ENCODE data around the gene GAL3ST3.
"Not testable (repeated sequence)": the region's sequence is repeated elsewhere in the genome, so short reads cannot be mapped to it uniquely, and the experiment has no call there.

Gene GAL3ST3

GRCh38 chr11:66042227-66042995, 6.5 kb downstream of the GAL3ST3 start:
- no peak for DNase-seq

GRCh38 chr11:66039765-66040164, 9.2 kb downstream of the GAL3ST3 start:
- no peak for DNase-seq

GRCh38 chr11:66037327-66037726, 11.6 kb downstream of the GAL3ST3 start:
- DNase-seq, result no peak

DNA sequence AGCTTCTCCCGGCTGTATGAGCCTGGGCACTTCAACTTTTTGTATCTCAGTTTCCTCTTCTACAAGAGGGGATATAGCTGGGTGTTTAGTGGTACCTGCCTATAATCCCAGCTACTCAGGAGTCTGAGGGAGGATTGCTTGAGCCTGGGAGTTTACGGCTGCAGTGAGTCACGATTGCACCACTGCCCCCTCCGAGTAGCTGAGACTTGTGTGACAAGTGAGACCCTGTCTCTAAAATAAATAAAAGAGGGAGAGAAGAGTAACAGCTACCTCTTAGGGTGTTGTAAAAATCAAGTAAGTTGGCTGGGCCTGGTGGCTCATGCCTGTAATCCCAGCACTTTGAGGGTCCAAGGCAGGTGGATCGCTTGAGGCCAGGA, 12.6 kb downstream of the GAL3ST3 start:
- DNase-seq, result no peak

GRCh38 chr11:66035653-66036333, 13.2 kb downstream of the GAL3ST3 start:
- DNase-seq, result no peak

GRCh38 chr11:66032957-66033735, 15.8 kb downstream of the GAL3ST3 start:
- no peak for DNase-seq

DNA sequence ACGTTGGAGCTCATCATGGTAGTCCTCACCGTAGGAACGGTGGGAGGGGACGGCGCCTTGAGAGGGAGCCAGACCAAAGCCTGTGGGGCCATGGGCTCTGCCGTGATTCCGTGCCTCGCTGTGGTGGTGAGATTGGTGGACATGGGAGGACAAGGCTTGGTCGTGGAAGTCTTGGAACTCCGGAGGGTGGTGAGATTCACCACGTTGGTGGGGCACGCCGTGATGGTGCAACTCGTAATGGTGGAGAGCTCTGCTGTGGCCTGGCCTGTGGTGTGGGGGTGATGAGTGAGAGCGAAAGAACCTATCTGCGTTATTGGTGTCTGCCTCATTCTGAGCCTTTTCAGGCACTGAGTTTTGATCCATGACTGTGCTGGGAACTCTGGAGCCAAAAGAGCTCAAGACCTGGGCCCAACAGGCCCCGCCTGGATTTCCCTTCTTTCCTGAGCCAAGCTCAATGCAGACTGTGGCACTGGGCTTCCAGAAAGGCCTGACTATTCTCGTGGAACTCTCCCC, 22.9 kb downstream of the GAL3ST3 start, which contains the start of gene CATSPER1:
Gene CATSPER1, minus strand, starts transcription at position 463 of the 513 bp plus-strand sequence. Its CDS starts 100 bp downstream, at position 363.
- no peak for DNase-seq

- not testable (repeated sequence) for DNase-seq
These were observed 25.8 kb downstream of the GAL3ST3 start for GRCh38 chr11:66023186-66023440.

DNA sequence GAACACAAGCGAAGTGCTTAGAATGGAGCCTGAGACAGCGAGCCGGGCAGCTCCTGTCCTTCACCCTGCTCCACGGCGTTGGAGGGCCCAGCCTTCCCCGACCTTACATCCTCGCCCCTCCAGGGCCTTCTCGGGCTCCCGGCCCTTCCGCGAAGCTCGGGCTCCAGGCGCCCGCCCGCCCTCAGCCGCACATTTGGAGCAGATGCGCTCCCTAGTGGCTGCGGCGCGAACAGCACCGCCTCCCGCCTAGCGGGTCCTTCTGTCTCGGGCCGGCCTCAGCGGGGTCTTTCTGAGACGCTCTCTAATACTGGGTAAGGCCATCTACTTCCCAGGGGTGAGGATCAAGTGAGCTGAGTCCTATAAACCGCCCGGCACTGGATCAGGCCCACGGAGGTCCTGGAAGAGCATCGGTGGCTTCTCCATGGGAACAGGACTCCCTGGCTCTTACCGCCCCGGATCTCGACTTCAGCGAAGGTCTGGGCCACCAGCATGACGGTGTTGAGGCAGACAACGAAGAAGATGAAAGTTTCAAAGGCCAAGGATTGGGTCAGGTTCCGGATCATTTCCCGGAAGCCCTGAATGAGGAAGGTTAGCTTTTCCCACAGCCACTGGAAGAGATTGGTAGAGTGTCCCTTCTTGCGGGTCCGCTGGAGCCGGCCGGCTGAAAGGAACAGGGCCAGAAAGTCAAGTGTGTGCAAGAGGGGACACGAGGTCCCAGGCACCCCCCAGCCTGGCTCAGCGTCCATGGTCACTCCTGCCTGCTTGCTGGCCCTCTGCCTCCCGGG, 26.4 kb downstream of the GAL3ST3 start:
- DNase-seq, result no peak

GRCh38 chr11:66020618-66021357, 28.2 kb downstream of the GAL3ST3 start:
- DNase-seq, result no peak

- DNase-seq, result no peak
These were observed 28.7 kb downstream of the GAL3ST3 start for GRCh38 chr11:66020212-66020611.

DNA sequence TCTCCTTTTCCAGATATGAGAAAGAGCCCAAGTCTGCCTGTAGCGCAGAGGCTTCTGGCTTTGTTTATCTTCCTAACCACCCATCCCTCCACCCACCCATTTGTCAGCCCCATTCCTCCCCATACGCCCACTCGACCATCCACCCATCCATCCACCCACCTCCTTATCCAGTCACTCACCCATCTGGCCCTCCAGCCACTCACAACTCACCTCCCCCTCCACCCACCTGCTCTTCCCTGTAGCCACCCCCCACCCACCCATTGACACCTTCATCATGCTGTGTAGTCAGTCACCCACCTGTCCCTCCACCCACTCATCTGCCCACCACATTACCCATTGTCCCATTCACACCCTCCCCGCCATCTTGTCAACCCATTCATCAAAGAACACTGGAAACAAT, 31.6 kb downstream of the GAL3ST3 start:
- no peak for DNase-seq

GRCh38 chr11:66016793-66017177, 32.2 kb downstream of the GAL3ST3 start:
- no peak for DNase-seq

- DNase-seq, result no peak
These were observed 32.8 kb downstream of the GAL3ST3 start for GRCh38 chr11:66015936-66016792.

- DNase-seq, result no peak
These were observed 33.5 kb downstream of the GAL3ST3 start for GRCh38 chr11:66015454-66015881.

DNA sequence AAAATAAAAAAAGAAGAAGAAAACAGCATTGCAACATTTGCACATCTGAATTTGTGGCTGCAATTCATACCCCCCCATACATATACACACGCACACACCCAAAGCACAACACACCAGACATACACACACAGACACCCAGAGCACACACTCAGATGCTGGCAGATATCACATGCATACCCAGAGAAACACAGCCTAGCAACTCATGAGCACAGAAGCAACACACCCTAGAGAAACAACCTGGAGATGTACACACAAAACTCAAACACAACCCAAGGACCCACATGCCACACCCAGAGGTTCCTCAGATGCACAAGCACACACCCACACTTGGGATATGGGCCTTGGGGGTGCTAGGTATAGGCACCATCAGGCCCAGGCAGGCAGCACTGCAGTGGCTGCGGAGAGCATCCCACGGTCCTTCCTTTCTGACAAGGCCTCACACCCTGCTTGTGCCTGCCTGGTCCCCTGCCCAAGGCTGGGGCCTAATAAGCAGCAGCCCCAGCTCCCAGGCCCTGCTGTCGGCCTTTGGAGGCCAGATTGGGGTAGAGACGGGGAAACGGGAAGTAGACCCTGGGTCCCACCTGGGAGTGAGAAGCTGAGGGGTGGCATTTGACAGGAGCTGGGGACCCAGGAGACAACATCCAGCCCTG, 34.0 kb downstream of the GAL3ST3 start:
- DNase-seq, result no peak

DNA sequence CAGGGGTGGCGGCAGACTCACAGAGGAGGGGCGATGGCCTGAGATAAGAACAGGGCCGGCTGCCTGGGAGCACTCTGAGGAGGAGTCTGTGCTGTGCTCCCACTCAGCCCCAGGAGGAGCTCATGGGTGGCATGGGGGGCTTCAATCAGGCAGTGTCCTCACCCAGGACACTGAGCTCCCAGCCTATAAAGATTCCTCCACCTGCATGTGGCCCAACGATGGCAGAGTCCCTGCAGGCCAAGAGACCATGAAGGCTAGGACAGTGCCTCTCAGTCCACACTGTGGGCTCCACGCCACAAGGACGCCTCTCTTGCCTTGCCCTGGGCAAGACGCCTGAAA, 35.2 kb downstream of the GAL3ST3 start:
- DNase-seq, result no peak

DNA sequence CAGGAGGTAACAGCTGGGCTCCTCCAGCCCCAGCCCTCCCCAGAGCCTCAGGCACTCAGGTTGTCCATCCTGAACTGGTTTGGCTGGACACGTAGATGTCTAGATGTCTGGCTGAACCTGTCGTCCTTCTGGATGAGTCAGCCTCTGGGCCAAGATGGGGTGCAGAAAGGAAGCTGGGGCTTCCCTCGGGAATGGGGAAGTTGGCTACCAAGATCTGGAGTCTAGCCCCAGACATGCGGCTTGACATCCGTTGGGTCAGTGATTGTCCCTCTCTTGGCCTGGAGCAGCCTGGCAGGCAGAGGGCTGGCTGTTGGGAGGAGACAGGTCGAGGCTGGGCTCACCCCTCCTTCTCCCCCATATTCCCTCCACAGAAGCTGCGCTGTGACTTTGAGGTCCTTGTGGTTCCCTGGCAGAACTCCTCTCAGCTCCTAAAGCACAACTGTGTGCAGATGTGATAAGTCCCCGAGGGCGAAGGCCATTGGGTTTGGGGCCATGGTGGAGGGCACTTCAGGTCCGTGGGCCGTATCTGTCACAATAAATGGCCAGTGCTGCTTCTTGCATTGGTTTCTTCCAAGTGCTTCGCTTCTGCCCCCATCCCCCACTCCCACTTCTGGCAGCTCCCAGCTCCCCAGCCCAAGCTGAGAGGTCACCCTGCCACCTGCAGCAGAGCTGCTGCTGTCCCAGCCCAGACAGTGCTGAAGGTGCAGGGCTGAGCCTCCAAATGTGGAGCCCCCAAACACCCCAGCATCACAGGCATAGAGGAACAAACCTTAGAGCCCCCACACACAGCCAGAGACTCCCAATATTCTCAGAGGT, 35.8 kb downstream of the GAL3ST3 start:
- DNase-seq, result no peak

DNA sequence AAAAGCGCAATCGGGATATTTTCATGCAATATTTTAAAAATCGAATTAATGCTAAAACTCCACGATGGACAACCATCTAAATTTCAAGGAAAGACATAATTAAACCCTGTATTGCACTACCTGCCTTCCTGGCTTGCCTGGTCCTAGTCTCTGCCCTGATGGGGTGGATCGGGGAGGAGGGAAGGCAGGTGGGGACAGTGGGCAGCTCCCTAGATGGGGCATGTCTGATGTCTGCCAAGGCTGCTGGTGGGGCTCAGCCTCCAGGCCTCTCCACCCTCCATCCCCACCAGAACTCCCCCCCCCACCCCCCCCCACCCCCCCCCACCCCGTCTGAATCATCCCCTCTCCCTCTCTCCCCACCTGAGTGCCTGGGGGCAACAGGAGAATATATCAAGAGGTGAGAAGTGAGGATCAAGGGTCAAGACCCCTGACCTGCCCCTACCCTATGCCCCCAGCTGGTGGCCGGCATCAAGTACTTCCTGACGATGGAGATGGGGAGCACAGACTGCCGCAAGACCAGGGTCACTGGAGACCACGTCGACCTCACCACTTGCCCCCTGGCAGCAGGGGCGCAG, 36.5 kb downstream of the GAL3ST3 start:
- no peak for DNase-seq
